H1 (cell line): Measurements from ENCODE around the gene INSIG1. TPM values are rescaled to one million over a fixed set of nuclear protein-coding genes. Genes with fewer than 3 reads are reported as not detected.

ENCODE experiments used
- KDM1A ChIP-seq: fragments of 200-600, 300-600 bp; sonication (generic); IDR thresholded peaks from 2 replicates; pipeline ENCODE4 v1.7.1; 2016; ENCODE audit warnings: mild to moderate bottlenecking, low read length, borderline replicate concordance
- KDM4A ChIP-seq: IDR thresholded peaks from one replicate; pipeline ENCODE4 v1.7.1; 2012; ENCODE audit warnings: low read depth, mild to moderate bottlenecking, moderate library complexity, low read length, inconsistent platforms; ENCODE audit not compliant: severe bottlenecking
- RNF2 ChIP-seq: fragments of 200-900, 300-1000 bp; sonication (generic); IDR thresholded peaks from 2 replicates; pipeline ENCODE4 v1.7.1; 2016; ENCODE audit warnings: borderline replicate concordance, low read depth, mild to moderate bottlenecking, antibody characterized with exemption, low read length; ENCODE audit not compliant: poor library complexity, severe bottlenecking; ENCODE audit errors: missing control alignments
- SP1 ChIP-seq: IDR thresholded peaks from 2 replicates; pipeline ENCODE4 v1.6.1; 2011; ENCODE audit warnings: low read depth, low read length
- TBP ChIP-seq: IDR thresholded peaks from 2 replicates; pipeline ENCODE4 v1.6.1; 2011; ENCODE audit warnings: low read depth, low read length, improper control_type of control experiment
- polyA plus RNA-seq, 7 experiments: library from polyadenylated mRNA; depleted of rRNA in 3 of 7; stranded (reverse) in 5 of 7; unstranded in 2 of 7; fragments of >200 nt in 5 of 7; fragments of 200-250 nt in 2 of 7; gene quantifications; 1 replicate in 5 of 7; 2 replicates in 1 of 7; 4 replicates in 1 of 7; pipeline versions ENCODE4 v1.2.1 to v1.2.3, GENCODE V29; 2011 to 2013; ENCODE audit warnings: missing spikeins in 2 of 7, mixed read lengths in 2 of 7
- total RNA-seq: library from RNA; stranded (reverse); fragmentation: NEBNext Ultra II Directional; extraction: Animal tissue kit (Norgen Biotek cat#: 25700); gene quantifications from 2 replicates; pipeline ENCODE4 v1.2.1, GENCODE V29; 2021

The INSIG1 gene
- total and polyA plus RNA-seq, 2 of the 8 experiments (the other 6 are each of a cell fraction or from before 2014, with no cell fraction given) = 40.0 to 58.4 TPM

DNA sequence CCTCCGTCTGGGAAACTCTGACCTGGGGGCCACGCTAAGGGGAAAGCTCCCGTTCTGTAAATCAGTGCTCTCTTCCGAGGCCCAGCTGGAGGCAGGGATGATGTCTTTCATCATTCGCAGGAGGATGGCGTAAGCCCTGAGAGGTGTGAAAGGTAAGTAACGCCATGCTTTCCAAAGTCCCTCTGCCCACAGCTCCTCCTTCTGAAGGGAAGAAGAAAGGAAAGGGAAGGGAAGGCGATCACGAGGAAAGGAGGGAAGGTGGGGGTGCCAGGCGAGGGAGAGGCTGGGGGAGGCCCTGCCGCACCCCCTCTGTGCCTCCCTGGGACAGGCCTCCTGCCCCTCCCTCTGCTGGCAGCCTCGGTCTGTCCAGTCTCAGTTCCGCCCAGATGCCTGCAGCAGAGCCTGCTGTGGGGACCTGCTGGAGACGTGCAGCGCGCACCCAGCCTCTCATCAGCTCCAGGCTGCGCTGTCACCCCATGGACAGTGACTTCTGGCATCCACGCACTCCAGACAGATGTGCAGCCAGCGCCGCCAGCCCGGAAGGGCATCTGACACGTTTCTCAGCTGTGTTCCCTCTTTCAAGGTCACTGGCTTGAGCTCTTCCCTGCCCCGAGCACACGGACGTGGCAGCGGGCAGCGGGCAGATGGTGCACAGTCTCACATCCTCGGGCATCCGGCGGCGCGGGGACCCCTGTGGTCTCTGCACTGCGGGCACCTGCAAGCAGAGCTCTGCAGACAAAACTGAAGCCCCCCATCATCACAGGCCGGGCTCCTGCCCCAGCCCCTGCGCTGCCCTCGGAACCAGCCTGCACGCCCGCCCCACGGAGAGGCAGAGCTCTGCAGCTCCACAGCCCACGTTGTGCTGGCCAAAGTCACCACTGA lies 60.6 kb downstream of the INSIG1 start (continued):
- no peak for TF ChIP-seq SP1
- TF ChIP-seq KDM1A = no peak
- no peak for TF ChIP-seq TBP
- no peak for TF ChIP-seq KDM4A
- no peak for TF ChIP-seq RNF2
